DND-41 (cell line): ENCODE measurements around the gene NAA60.

Source experiments
- ATAC-seq: fragments of 200-7000 bp; cut with Tn5 transposase; 3 replicates; pipeline ENCODE4 v1.9.1; 2021; ENCODE audit warnings: low read depth; ENCODE audit not compliant: insufficient read depth
- DNase-seq: peaks from one replicate; pipeline ENCODE4 v3.0.0-alpha.2; 2020
- H2AFZ ChIP-seq: 2 replicates; pipeline ENCODE4 v1.6.0; 2012; ENCODE audit warnings: low read depth, low read length
- H3K27ac ChIP-seq: 2 replicates; pipeline ENCODE4 v1.5.1; 2012; ENCODE audit warnings: low read length, inconsistent platforms
- H3K27me3 ChIP-seq: fragments of 200-600 bp; sonication (generic); 2 replicates; pipeline ENCODE4 v1.6.0; 2012; ENCODE audit warnings: low read length, mild to moderate bottlenecking, inconsistent platforms; ENCODE audit not compliant: insufficient read depth, poor library complexity
- H3K36me3 ChIP-seq: 2 replicates; pipeline ENCODE4 v1.5.1; 2012; ENCODE audit warnings: low read length, inconsistent platforms; ENCODE audit not compliant: insufficient read depth
- H3K4me1 ChIP-seq: 2 replicates; pipeline ENCODE4 v1.5.1; 2012; ENCODE audit warnings: mild to moderate bottlenecking, low read length; ENCODE audit not compliant: insufficient read depth
- H3K4me2 ChIP-seq: 2 replicates; pipeline ENCODE4 v1.6.0; 2012; ENCODE audit warnings: mild to moderate bottlenecking, moderate library complexity, low read length, inconsistent platforms; ENCODE audit not compliant: insufficient read depth
- H3K4me3 ChIP-seq, 2 experiments: fragments of 200-600 bp in 1 of 2; shearing (Covaris generic) in 1 of 2; 2 replicates each; pipeline ENCODE4 v1.5.1; 2012 to 2016; ENCODE audit warnings: inconsistent platforms in 2 of 2, low read length in 2 of 2, mild to moderate bottlenecking in 2 of 2, low read depth in 1 of 2, moderate library complexity in 1 of 2
- H3K79me2 ChIP-seq: 2 replicates; pipeline ENCODE4 v1.6.0; 2012; ENCODE audit warnings: low read length, inconsistent platforms; ENCODE audit not compliant: insufficient read depth
- H3K9ac ChIP-seq: 2 replicates; pipeline ENCODE4 v1.6.0; 2012; ENCODE audit warnings: low read depth, mild to moderate bottlenecking, inconsistent platforms, low read length, moderate library complexity
- H3K9me3 ChIP-seq: 2 replicates; pipeline ENCODE4 v1.5.1; 2012; ENCODE audit warnings: low read length, moderate library complexity, mild to moderate bottlenecking, inconsistent platforms; ENCODE audit not compliant: insufficient read depth, severe bottlenecking
- H4K20me1 ChIP-seq: 2 replicates; pipeline ENCODE4 v1.6.0; 2012; ENCODE audit warnings: low read length; ENCODE audit not compliant: insufficient read depth
- EZH2 ChIP-seq: IDR thresholded peaks from 3 replicates; pipeline ENCODE4 v1.6.1; 2012; ENCODE audit warnings: borderline replicate concordance, low read depth, mild to moderate bottlenecking, moderate library complexity, low read length, inconsistent platforms; ENCODE audit not compliant: severe bottlenecking
- TF ChIP-seq, protein P1 (sequence below): IDR thresholded peaks from 2 replicates; pipeline ENCODE4 v1.5.1; 2012; ENCODE audit warnings: borderline replicate concordance, low read length, moderate library complexity, mild to moderate bottlenecking; ENCODE audit not compliant: poor library complexity, severe bottlenecking; ENCODE audit errors: extremely low read depth

NAA60 gene

DNA sequence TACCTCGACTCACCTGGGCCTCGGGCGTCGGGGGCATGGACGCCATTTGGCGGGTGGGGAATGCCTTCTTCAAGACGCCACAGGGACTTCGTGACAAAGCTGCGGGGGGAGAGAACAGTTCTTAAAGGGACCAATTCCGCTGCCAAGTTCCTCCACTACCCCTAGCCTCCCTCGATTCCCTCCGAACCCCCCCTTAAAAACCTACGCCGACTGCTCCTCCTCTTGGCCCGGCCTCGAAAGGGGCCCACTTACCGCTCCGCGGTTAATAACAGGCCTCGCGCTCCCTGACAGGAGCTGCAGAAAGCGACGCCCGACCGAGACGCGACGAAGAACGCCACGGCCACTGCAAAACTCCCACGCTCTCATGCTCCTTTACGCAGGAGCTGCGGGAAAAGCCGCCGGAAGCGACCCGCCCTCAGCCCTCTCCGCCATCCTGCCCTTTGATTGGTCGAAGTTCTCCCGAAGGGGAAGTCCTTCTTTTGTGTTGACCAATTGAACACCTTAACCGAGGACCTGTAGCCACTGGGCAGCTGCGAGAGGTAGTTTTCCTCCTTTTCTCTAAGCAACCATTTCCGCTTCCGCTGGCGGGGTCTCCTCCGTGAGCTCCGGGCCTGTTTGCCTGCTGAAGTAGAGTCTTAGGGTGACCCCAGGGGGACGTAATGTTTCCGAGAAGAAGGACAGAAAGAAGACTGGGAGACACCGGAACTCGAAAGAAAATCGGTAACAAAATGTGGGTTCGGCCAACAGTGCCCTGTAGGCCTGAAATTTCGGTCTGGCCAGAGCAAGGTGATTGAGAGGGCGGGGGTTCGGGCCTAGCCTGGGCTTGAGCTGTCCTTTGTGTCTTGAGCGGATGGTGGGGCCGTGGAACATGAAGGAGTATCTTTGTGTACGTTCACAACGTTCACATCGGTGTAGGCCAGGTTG, at the start of gene NAA60, which contains the start of gene ZNF597:
NAA60 (plus strand) TSS at position 573 of the 924 bp plus-strand sequence. CDS start 32,548 bp downstream, outside the sequence.
ZNF597 (minus strand) TSS at position 397 of the 924 bp plus-strand sequence; CDS start at position 46, 351 bp downstream.
- Histone ChIP-seq H3K4me2 (peak within 1 kb of the TSS; percentile 91), H3K4me3 (peak within 1 kb of the TSS; percentile 47 to 74), H2AFZ (peak within 1 kb of the TSS; percentile 75), H3K79me2 (peaks cover 48% of the 10 kb centered on the region), H3K36me3 (peaks cover 22% of the 10 kb centered on the region), H3K27me3 (no peaks in the 10 kb centered on the region), H3K4me1 (peaks cover 19% of the 10 kb centered on the region), H3K9ac (peak within 1 kb of the TSS; percentile 65), H3K27ac (peak within 1 kb of the TSS; percentile 75), H3K9me3 (peaks cover 2% of the 10 kb centered on the region), H4K20me1 (0 out of 2 replicates have a peak, but pooled peaks cover 3% of the 10 kb centered on the region)
- TF ChIP-seq, protein P1, sequence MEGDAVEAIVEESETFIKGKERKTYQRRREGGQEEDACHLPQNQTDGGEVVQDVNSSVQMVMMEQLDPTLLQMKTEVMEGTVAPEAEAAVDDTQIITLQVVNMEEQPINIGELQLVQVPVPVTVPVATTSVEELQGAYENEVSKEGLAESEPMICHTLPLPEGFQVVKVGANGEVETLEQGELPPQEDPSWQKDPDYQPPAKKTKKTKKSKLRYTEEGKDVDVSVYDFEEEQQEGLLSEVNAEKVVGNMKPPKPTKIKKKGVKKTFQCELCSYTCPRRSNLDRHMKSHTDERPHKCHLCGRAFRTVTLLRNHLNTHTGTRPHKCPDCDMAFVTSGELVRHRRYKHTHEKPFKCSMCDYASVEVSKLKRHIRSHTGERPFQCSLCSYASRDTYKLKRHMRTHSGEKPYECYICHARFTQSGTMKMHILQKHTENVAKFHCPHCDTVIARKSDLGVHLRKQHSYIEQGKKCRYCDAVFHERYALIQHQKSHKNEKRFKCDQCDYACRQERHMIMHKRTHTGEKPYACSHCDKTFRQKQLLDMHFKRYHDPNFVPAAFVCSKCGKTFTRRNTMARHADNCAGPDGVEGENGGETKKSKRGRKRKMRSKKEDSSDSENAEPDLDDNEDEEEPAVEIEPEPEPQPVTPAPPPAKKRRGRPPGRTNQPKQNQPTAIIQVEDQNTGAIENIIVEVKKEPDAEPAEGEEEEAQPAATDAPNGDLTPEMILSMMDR = no peak
- no peak for TF ChIP-seq EZH2
- DNase-seq (peak; percentile 89), ATAC-seq (peak; percentile 98)

DNA sequence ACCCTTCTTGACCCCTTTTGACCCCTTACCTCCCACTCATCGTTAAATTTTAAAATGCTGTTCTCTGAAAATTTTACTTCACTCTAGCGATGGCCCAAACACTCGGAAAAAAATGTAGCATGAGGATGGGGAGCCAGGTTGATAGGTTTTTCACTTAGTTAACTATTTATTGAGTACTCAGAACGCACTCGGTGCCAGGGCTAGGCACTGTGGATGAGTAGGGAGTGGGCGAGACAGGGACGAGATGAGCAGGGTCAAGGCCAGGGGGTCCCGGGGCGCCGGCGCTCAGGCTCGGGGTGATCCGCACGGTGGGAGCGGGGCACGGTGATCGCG, 43.1 kb upstream of the NAA60 start:
- Histone ChIP-seq H3K27ac (peak overlapping the region; percentile 81), H4K20me1 (peaks cover 5% of the 10 kb centered on the region; the same call in 1 of the 2 replicates), H3K4me1 (peaks cover 55% of the 10 kb centered on the region), H3K4me3 (peak overlapping the region; percentile 99 to 100), H2AFZ (peak overlapping the region; percentile 88), H3K27me3 (no peaks in the 10 kb centered on the region), H3K36me3 (peaks cover 62% of the 10 kb centered on the region), H3K79me2 (peaks cover 86% of the 10 kb centered on the region), H3K9me3 (peaks cover 6% of the 10 kb centered on the region), H3K9ac (peak overlapping the region; percentile 87), H3K4me2 (peak overlapping the region; percentile 83)
- DNase-seq (no peak), ATAC-seq (no peak; the same call in 2 of the 3 replicates)
- TF ChIP-seq EZH2 = no peak
- TF ChIP-seq, protein P1 = no peak

DNA sequence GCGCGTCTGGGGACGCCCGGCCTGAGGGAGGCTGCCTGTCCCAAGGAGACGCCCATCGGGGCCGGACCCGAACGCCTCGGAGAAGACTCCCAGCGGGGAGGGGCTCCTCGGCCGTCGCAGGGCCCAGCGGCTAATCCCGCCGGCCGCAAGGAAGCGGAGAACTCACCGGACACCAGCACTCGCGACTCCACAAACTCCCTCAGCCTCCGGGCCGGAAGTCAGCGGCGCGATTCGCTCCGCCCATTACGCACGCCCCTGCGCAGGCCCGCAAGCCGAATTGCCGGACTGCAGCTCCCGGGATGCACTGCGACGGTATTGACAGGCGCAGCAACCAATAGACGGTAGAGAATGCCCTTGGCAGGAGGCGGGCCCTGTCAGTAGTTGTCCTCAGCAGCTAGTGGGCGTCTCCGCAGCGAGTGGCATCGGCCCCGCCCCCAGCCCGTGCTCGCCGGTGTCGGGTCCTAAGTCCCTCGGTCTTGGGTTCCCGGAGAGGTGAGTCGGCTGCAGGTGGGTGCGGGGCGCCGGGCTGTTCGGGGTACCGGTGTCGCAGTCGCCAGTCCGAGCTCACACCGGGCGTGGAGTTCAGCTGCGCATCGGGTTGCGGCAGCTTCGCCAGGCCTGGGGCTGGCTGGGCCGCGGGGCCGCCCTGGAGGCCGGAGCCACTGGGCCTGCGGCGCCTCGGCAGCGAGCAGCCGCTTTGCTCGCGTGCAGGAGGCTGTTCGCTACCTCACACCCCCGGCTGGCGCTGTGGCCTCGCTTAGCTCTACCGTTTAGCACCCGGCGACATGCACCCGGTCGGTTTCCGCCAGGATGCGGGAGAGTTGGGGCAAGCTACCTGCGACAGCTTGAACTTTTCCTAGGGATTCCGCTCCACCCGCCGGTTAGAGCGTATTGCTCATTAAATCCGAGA, 42.4 kb upstream of the NAA60 start, which contains the start of the genes ZNF174 and ZSCAN32:
ZNF174 (plus strand) TSS at position 437 of the 910 bp plus-strand sequence. CDS start 790 bp downstream, outside the sequence.
ZSCAN32 (minus strand) TSS at position 226 of the 910 bp plus-strand sequence. CDS start 3,447 bp downstream, outside the sequence.
- peak within 1 kb of the TSS; percentile 86 for H3K4me2 ChIP-seq
- H2AFZ ChIP-seq = peak within 1 kb of the TSS; percentile 93
- peaks cover 5% of the 10 kb centered on the region; the same call in 1 of the 2 replicates for H4K20me1 ChIP-seq
- no peaks in the 10 kb centered on the region for H3K27me3 ChIP-seq
- peak within 1 kb of the TSS; percentile 99 to 100 for H3K4me3 ChIP-seq
- peaks cover 7% of the 10 kb centered on the region for H3K9me3 ChIP-seq
- peak; percentile 97 for ATAC-seq
- peaks cover 63% of the 10 kb centered on the region for H3K36me3 ChIP-seq
- peaks cover 80% of the 10 kb centered on the region for H3K79me2 ChIP-seq
- H3K27ac ChIP-seq = peak within 1 kb of the TSS; percentile 81
- peaks cover 55% of the 10 kb centered on the region for H3K4me1 ChIP-seq
- no peak for TF ChIP-seq EZH2
- TF ChIP-seq, protein P1 = no peak
- peak; percentile 100 for DNase-seq
- H3K9ac ChIP-seq = peak within 1 kb of the TSS; percentile 87
